Measurements from ENCODE around the gene NAV2. TPM values are rescaled to one million over a fixed set of nuclear protein-coding genes. Genes with fewer than 3 reads are reported as not detected.
A peak's percentile ranks its signal among the peaks of the same experiment; 100 is the strongest.

NAV2 gene
- total RNA-seq, 1 donor from 2014 or later: 9.1 TPM

GRCh38 chr11:19805376-19805775 is 92.7 kb downstream of the NAV2 start:
- peak; percentile 89 for DNase-seq (ENCODE audit: low read depth)

- DNase-seq (ENCODE audit: low read depth): no peak
These were observed 93.2 kb downstream of the NAV2 start for GRCh38 chr11:19805827-19806226.

GRCh38 chr11:19806251-19806650 is 93.6 kb downstream of the NAV2 start:
- no peak for DNase-seq (ENCODE audit: low read depth)

DNA sequence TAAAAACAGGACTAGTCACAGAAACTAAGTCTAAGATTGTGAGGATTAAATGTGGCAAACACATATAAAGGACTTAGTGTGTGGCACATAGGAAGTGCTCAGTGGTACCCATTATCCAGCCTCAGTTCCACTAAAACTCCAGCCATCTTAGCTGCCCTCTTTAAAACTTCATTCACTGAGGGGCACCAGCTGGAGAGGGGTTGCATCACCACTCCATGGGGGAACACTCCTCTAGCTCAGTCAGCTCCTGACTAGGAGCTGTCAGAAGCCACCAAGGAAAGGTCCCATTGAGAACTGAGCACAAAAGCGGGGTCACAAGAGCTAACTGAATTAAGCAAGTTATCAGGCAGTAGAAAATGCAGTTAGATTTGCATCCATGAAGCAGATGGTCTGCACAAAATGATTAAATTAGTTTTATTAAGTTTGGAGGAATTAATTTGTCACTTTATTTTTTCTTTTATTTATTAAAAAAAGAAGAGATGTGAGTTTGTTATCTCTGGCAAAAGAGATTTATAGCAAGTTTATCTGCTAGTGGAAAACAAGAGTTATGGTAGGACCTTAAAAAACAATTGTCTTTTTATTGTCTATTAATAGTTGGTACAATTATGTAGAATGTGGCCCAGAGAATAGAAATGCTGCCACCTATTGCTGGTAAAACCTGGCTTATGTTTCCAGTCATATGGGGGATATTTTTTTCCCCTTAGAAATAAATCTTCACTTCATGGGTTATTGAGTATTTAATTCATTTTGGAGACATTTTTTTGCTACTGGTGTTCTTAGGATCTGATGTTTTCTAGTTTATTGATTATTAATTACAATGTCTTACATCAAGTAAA is 95.7 kb downstream of the NAV2 start:
- DNase-seq (ENCODE audit: low read depth): no peak

- DNase-seq (ENCODE audit: low read depth): no peak
These were observed 98.2 kb downstream of the NAV2 start for GRCh38 chr11:19810852-19811251.

DNA sequence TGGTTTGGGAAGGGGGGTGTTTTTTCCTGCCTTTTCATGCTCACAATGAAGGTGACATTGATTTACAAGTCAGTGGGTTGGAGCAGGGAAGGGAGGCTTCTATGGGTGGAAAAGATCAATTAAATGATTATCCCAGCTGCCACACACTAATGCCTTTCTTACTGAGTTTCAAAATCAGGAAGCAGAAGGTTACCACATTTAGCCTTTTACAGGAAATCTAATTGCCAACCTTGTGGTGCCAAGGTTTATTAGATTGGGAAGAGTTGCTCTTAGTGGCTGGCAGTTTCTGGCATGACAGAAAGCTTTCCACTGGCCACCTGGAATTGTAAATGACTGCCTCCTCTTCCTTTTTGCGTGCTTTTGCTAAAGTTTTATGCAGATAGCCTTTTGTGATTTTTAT is 98.7 kb downstream of the NAV2 start:
- no peak for DNase-seq (ENCODE audit: low read depth)

DNA sequence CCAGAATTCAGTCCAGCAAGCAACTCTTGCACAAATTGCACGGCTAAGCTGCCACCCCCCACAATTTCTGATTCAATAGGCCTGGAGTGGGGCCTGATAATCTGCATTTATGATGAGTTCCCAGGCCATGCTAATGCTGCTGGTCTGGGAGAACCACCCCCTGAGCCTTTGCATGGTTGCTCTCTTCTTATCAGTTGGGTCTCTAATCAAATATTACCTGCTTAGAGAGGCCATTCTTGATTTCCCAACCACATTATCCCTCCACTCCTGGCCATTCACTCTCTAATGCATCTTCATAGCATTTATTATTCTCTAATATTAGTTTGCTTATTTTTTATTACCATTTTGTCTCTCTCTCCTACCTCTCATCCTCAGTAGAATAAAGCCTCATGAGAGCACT is 99.5 kb downstream of the NAV2 start:
- DNase-seq (ENCODE audit: low read depth): no peak

DNA sequence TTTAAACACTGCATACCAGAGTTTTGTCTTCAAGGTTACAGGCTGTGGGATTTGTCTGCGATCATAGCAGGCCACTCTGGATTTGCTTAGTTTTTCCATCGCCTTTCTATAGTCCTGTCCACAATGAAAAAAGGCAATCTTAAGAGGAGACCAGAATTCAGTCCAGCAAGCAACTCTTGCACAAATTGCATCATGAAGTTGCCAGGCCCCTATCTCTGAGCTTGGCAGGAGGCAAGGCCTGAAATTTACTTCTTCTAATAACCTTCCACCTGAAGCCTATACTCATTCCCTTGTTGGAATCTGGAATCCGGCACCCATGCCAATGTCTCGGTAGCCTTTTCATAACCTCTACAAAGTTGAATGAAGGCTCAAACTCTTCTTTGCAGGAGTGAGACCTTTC is 100.1 kb downstream of the NAV2 start:
- DNase-seq (ENCODE audit: low read depth): no peak

DNA sequence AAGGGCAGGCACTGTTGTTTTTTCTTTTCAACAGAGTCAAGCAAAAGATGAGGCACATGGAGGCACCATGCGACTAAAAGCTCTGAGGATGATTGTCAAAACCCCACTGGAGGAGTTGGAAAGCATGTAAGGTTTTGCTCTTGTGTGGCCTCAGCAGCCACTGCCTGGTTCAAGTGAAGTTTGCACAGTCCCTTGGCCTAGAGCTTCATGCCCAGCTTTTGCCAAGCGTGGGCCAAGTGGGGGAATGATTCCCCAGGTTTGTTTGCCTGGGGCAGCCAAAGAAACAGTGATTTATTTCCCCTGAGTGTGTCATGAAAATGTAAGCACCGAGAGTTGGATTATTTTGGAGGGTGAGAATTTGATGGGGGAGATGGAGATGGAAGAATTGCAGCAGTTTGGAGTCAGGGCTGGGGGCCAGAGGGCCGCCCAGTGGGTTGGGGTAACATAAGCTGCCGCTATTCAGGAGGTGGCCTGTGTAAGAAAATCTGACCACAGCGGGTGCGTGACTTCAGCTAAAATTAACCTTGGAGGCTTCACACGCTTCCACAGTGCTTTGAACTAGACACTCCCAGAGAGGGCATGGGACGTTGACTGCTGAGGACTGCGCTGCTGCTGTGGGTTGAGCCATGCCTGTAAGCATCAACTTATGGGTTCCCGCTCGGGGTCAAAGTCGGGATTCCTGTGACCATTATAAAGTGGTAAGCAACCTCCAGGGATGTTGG is 100.7 kb downstream of the NAV2 start:
- DNase-seq (ENCODE audit: low read depth): peak; percentile 70

GRCh38 chr11:19814421-19814820 is 101.8 kb downstream of the NAV2 start:
- DNase-seq (ENCODE audit: low read depth): no peak

DNA sequence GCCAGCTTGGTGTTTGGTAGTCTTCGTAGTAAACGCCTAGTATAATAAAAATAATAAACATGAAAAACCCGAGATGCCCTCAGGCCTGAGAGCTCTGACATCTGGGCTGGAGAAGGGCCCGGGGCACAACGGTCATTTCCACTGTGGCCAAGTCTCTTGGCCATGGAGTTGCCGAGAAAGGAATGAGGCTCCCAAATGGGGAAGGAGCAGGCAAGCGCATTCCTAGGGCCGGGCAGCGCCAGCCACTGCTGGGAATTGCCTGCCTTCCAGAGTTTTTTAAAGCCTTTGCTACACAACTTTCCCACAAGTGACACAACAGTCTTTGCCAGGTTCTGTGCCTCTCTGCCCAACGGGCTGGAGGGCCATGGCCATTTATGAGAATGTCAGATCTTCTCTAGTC is 103.4 kb downstream of the NAV2 start:
- DNase-seq (ENCODE audit: low read depth): no peak

DNA sequence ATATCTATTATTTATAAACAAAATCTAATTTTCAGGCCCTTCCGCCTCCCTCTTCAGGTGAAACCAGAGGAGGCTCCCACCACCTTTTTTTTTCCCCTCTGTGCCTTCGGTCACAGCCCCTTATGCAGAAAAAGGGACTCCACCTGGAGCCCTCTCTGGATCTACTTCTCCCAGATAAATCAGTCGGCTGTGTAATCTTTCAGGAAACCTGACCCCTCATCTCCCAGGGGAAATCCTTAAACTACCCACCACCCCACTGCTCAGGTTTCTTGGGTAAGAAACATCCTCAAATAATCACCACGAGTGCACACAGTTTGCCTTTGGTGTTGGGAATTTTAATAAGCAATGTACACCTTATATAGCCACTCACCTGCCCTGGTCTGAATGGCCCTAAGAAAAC is 104.2 kb downstream of the NAV2 start:
- DNase-seq (ENCODE audit: low read depth): no peak

DNA sequence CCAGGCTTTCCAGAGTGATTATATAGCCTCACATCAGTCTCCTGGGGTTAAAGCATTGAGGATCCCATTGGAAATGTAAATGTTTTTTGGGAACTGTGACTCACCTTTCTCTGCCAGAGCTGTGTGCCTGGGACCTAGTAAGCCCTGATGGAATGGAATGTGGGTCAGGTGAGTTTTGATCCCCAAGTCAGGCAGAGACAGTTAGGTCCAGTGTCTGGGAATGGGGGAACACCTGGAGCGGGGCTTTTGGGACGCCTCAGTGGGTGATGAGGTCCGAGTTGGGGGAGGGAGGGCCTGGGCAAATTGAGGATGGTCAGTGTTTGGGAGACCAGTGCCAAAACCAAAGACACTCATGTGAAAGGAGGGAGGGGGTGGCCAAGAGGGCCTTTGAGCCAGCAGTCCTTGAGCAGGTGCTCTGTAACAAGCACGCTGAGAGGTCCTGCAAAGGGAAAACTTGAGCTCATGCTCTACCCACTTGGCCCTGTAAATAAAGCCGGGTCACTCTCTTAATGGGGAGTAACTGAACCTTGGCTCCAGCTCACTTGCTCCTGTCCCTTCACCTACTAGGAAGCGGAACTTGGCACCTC is 104.7 kb downstream of the NAV2 start:
- no peak for DNase-seq (ENCODE audit: low read depth)

DNA sequence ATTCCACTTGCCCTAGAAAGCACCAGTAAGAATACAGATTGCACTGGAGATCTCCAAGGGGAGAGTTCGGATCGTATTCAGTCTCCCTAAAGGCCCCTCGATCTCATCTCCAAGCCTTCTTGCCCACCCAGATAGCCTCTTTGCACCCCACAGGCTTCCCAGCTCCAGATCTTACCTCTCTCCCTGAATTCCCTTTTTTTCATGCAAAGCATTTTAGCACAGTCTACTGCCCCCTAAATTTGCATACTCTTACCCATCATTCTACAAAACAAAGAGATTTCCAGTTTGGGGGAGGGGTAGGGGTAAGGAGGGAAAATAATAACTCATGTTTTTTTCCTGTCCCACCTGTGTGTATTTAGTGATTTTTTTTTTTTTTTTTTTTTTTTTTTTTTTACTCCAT is 105.2 kb downstream of the NAV2 start:
- DNase-seq (ENCODE audit: low read depth): no peak

DNA sequence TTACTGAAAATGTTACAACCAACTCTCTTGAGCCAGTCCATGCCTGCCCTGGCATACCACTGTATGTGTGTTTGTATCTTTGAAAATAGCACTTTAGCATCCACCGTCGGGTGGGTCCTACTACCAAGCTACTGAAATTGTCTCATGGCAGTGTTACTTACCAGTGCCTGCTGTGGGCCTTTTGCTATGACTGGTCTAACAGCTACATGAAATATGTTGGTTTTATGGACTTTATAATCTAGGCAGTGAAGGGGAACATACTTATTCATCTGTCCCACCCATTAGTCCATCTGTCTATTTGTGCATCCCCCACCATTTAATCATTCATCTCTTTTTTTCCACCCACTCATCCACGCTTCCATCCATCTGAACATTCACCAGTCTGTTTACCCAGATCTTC is 106.0 kb downstream of the NAV2 start:
- no peak for DNase-seq (ENCODE audit: low read depth)

DNA sequence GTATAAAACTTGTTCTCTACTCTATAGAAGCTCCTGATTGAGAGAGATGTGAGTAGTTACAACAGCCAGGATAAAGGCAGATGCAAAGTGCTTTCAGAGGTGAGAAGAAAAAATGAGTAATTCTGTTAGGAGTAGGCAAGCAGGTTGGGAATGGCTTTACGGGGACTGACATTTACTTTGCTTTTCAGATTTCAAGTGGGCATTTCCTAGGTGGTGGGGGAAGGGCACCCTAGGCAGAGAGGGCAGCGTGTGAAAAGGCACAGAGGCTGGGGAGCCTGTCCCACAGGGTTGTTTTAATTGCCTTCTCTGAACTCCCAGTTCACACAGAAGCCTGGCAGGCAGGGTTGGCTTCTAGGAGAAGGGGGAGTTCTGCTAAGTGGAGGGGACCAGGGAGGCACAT is 106.5 kb downstream of the NAV2 start:
- DNase-seq (ENCODE audit: low read depth): no peak

DNA sequence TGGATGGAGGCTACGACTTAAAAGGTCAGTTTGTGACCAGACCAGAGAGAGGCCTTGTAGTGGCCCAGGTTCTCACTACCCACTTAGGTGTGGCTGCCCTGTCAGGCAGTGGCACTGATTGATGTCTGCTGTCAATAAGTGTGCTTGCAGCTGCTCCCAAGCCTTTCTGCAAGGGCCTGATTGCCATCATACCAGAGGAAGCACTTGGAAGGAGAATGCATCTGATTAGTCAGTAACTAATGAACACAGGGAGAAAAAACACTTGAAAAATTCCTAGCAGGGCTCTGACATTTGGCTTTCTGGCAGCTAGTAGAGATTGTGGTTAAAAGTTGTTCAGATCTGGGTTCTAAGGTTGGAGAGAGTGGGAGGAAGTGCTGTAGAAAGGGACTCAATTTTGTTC is 107.5 kb downstream of the NAV2 start:
- DNase-seq (ENCODE audit: low read depth): peak; percentile 67

DNA sequence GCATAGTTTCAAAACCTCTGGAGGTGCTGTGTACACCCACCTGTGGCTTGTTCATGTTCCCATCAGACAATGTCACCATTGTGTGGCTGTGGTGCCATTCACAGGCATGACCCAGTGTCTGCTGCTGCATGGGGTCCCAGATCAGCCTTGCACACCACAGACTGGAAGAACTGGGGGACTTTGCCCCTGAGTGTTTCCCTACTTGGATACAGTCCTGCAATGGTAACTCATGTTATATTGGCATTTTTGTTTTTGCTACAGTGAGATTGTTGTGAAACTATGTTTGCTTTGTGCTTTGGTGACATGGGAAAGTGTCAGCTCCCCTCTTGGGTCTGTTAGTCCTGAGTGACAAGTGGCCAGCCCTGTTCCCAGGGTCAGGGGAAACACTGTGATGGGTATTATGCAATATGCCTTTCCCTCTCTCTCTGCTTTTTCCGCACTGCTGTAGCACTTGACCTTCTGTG is 108.8 kb downstream of the NAV2 start:
- no peak for DNase-seq (ENCODE audit: low read depth)

DNA sequence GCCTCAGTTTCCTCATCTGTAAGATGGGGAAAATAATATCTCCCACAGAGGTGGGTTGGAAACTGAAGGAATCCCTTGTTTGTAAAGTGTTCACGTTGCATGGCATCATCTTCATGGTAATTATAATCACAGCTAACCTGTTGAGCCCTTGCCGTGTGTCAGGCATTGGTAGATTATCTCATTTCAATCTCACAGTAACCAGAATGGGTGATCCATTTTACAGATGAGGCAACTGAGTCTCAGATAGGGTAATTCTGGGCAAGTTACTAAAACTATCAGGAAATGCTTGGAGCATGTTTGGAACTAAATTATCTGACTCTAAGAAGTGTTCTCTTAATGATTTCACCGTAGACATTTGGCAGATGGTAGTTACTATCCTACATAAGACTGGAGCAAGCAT is 109.4 kb downstream of the NAV2 start:
- no peak for DNase-seq (ENCODE audit: low read depth)

DNA sequence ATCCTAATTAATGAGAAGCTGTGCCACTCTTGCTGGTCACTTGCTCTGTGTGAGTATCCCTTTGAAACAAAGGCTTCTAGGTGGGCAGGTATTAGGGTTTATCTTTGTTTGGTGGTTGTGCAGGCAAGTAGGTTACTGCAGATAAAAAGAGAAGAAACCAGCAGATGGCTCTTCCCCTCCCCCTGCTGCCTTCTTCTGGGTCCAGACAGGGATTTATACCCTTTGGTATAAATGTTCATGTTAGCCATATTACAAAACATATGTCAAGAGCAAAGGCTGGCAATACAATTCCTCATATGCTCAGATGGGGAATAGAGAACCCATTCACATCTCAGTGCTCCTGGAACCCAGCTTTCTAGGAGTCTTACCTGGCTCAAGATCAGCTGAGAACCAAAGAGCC is 109.9 kb downstream of the NAV2 start:
- no peak for DNase-seq (ENCODE audit: low read depth)

DNA sequence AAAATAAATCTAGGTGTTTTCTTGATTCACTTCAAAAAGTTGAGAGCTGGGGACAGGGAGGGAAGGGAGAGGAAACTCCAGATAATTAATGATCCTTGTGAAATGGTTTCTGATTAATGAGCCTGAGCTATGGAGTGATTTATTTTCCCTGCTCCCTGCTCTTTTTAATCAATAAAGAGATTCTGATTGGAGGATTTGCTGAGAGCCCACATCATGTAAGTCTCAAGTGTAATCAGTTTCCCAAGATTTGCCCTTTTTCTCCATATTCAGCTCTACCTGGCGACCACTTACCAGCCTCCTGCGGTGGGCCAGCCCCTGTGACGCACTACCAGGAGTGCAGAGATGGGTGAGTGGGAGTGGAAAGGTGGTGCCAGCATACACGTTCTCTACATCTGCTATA is 114.0 kb downstream of the NAV2 start:
- DNase-seq (ENCODE audit: low read depth): no peak

DNA sequence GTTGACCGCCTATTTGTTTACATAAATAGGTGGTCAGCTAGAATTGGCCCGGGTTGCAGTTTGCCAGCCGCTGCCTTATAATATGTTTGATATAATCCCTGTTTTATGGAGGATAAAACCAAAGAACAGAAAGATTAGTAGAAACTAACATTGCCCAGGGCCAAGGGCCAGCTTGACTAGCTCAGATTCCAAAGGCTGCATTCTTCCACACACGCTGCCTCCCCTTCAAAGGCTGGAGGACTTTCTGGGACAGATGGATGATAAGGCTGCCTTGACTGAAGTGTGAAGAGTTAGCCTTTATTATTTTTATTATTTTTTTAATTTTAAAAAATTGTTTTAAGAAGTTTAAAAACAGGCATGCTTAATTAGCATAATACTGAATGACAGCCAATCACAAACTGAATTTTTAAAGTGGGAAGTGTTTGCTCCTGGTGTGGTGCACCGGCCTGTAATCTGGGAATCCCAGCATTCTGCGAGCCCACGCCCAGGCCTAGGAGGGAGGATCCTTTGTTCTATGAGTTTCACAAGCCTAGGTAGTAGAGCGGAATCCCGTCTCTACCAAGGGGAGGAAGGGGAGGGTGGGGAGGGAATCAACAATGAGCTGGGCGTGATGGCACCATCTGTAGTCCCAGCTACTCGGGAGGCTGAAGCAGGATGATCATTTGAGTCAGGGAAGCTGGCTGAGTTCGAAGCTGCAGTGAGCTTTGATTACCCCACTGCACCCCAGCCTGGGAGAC is 114.9 kb downstream of the NAV2 start:
- no peak for DNase-seq (ENCODE audit: low read depth)

Measured in myocyte (in vitro differentiated cells).